ENCODE results near the gene ACTMAP.
A peak's percentile ranks its signal among the peaks of the same experiment; 100 is the strongest.
"Not testable (repeated sequence)": the region's sequence is repeated elsewhere in the genome, so short reads cannot be mapped to it uniquely, and the experiment has no call there.

ACTMAP gene, protein sequence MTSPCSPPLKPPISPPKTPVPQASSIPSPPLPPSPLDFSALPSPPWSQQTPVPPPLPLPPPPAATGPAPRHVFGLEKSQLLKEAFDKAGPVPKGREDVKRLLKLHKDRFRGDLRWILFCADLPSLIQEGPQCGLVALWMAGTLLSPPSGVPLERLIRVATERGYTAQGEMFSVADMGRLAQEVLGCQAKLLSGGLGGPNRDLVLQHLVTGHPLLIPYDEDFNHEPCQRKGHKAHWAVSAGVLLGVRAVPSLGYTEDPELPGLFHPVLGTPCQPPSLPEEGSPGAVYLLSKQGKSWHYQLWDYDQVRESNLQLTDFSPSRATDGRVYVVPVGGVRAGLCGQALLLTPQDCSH

DNA sequence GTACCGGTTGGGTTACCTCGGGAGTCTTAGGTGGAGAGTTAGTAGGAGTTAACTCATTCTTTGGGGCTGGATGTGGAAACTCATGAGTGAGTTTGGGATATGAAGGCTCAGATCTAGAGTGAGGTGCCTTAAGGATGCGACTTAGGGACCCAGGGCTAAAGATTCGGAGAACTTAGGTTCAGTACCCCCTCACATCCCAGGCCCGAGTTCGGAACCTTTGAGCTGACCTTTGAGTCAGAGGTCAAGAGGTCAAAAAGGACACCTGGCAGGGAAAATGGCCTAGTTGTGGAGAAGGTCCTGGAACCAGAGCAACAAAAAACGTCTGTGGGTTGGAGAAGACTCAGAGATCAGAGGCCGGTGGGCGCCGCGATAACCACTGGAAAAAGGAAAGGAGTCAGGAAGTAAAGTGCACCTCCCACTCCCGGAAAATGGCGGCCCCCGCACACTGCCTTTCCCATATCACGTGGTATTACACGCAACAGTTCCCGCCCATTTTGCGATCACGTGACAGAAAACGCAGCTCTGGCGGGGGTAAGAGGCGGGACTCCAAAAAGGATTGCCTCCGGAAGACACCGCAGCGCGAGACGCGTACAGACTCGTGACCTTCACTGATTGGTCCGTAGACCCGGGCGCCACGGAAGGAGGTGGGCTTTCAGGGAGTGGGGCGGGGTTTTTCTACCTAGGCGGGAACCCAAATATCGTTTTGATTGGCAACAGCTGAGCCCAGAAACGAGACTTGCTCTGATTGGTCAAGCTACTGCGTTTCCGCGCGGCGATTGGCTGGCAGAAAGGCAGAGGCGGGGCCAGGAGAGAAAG is at the start of gene ACTMAP:
ACTMAP (minus strand) TSS at position 420 of the 816 bp plus-strand sequence. CDS start 674 bp downstream, outside the sequence.
- DNase-seq, result peak; percentile 100

DNA sequence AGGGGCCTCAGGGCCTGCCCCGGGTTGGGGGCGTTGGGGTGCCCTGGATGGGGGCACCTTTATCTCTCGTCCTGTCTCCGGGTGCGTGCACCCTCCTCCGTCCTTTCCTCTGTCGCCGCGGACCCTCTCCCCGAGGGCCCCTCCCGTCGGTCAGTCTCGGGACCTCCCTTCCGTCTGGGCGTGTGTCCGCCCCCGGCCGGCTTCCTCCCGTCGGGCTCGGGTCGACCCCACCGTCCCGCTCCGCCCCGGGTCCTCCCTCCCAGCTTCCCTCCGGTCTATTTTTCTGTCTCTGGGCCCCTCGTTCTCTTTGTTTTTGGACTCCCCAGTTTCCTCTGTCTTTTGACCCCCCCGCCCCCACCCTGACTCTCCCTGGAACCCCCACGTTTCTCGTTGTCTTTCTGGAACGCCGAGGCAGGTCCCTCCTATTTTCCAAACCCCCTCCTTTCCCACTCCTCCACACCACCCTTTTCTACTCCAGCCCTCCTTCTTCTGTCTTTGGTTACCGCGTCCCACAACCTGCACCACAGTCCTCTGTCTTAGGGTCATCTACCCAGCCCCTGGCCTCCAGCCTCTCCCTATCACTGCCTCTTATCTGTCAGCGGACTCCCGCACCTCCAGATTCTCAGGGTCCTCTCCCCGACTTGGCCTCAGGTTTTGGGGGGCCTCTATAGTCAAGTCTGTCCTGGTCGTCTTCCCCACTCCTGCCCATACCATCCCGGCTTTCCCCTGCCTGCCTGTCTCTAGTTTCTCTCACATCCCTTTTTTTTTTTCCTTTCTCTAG is 49.5 kb upstream of the ACTMAP start:
- no peak for DNase-seq

DNA sequence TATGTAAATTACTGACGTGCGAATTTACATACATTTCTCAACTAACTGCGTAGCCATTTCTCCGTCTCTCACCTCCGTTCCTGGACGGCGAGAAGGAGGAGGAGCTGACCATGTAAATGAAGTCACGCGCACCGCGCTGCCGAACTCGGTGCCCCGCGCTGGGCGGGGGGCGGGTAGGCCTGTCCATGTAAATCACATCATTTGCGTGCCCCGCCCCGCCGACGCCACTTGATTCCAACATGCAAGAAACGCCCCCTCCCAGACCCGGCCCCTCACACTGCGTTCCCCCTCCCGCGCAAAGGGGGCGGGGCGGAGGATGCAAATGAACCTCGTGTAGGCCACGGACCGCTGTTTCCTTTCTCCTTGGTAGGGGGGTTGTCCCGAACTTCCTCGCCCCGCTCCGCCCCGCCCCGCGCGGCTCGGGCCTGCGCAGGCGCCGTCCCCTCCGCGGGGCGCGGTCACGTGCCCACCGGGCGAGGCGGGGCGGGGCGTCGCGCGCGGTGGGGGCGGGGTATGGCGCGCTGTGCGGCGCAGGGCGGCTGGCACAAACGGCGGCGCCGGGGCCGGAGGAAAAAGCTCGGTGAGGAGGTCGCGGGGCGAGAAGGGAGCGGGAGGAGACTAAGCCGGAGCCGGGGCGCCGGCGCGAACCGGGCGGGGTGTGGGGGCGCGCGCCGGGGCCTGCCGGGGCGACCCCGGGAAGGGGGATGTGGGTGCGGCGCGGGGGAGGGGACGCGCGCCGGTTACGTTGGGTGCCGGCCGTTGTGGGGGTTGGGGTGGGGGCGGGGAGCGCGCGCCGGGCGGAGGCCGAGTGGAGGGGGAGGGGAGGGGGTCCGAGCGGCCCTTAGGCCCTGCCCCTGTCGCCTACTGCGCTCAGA is 48.6 kb upstream of the ACTMAP start, which contains the start of gene EGLN2:
EGLN2 (plus strand) TSS at position 509 of the 875 bp plus-strand sequence. CDS start 1,382 bp downstream, outside the sequence.
- peak; percentile 99 for DNase-seq

DNA sequence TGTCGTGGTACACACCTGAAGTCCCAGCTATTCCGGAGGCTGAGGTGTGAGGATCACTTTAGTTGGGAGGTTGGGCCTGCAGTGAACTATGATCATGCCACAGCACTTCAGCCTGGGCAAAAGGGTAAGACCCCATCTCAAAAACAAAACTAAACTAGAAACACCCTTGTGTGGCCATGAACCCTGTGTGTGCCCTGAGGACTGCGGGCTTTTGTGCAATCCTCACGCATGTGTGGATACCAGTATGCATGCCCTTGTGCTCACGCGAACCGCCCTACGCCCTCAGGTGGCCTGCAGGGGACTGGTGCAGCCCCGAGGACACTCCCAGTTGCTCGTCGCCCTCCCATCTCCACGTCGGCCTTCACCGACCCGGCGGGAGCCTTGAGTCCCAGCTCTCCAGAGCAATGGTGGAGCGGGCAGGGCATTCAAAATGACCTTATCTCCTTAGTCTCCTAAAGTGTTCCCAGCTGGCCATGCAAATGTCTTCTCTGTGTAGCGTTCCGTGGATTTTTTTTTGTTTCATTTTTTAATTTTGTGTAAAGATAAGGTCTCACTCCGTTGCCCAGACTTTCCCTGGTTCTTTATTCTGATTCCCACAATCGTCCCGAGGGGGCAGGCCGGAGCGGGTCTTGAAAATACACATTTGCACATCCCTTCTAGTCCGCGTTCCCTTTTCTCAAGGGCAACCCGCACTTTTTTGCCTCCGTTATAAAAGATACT is 47.8 kb upstream of the ACTMAP start:
- DNase-seq, result peak; percentile 43

DNA sequence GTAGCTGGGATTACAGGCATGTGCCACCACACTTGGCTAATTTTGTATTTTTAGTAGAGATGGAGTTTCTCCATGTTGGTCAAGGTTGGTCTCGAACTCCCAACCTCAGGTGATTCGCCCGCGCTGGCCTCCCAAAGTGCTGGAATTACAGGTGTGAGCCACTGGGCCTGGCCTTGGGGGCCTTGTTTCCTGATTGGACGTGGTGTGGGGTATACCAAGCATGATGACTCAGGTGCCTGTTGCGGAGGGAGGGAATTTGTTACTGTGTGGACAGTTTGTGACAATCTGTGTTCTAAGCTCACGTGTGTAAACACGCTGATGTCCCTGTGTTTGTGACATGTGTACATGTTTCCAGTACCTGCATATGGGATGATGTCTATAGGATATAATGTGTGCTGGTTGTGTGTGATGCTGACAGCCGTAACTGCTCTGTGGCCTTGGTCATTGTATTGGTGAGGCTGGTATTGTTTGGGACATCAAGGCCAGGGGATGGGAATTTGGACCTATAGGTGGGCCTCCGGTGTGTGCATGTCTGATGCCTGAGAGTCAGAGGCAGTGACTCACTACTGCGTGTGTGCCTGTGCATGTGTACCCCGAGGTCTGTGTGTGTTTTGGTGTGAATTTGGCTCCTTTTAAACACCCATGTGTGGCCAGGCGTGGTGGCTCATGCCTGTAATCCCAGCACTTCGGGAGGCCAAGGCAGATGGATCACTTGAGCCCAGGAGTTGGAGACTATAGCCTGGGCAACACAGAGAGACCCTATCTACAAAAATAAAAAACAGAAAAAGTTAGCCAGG is 47.1 kb upstream of the ACTMAP start:
- no peak for DNase-seq

DNA sequence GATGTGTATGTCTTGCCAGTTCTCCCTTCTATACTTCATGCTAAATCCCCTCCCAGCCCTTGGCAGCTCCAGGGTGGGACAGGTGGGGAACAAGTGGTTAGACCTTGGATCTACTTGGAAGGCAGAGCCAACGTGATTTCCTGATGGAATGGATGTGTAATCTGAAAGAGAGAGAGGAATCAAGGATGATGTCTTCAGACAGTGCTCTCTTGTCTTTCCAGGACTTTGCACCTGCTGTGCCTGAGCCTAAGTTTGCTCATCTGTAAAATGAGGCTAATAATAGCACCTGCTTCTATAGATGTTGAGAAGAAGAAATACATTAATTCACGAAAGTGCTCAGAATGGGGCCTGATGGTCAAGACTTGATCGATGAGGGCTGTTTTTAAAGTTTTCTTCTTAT is 41.7 kb upstream of the ACTMAP start:
- DNase-seq, result no peak

DNA sequence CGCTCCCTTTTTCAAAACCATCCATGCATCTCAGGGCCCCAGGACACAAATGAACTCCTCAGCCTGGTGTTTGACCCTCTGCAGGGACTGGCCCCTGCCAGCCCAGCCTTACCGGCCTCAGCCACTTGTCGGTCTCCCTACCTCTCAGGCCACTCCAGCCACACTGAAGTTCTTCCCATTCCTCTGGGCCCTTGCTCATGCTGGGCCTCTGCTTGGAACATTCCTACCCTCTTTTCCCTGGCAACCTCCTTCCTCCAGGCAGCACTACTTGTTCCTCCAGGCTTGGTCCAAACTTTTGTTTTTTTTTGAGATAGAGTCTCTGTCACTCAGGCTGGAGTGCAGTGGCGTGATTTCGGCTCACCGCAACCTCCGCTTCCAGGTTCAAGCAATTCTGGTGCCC is 41.1 kb upstream of the ACTMAP start:
- DNase-seq, result no peak

DNA sequence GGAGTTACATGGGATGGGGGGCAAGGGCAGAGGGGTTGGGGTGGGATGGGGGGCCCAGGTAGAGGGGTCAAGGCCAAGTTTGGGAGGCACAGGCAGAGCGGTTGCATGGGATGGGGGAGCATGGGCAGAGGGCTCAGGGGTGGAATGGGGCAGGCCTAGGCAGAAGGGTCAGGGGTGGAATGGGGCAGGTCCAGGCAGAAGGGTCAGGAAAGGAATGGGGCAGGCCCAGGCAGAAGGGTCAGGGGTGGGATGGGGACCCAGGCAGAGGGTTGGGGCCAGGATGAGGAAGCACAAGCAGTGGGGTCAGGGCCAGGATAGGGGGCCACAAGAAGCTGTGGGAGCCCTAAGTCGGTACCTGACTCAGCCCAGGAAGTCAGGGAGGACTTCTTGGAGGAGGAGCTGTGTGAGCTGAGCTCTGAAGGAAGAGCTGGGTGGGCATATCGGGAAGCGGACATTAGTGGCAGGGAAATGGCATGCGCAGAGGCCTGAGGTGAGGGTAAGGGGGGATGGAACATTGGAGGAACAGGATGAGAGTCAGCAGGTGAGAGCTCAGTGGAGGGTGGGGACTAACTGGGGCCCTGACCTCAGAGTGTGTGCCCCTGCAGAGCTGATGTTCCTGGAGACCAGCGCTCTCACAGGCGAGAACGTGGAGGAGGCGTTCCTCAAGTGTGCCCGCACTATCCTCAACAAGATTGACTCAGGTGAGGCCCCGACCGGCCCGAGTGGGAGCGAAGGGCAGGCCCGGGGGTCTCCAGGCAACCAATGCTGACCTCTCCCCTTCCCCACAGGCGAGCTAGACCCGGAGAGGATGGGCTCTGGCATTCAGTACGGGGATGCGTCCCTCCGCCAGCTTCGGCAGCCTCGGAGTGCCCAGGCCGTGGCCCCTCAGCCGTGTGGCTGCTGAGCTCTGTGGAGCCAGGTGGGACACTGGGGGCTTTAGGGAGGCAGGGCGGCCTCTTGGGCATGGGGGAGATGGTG is 36.1 kb upstream of the ACTMAP start:
- DNase-seq, result no peak

DNA sequence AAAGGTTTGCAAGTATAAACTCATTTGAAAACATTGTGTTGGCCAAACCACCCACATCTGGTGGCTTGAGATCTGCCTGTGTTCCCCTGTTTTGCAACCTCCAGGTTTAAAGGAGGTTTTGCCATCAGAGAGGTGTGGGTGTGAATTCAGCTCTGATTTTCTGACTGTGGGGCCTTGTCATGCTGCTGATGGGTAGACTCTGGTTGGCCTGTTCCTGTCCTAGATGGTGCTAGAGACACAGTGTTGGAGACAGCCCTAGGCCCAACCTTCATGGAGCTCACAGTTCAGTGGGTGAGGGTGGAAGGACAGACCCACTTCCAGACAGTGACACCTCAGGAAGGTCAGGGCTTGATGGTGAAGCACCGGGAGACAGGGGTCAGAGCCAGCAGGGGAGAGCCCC is 35.2 kb upstream of the ACTMAP start:
- no peak for DNase-seq

DNA sequence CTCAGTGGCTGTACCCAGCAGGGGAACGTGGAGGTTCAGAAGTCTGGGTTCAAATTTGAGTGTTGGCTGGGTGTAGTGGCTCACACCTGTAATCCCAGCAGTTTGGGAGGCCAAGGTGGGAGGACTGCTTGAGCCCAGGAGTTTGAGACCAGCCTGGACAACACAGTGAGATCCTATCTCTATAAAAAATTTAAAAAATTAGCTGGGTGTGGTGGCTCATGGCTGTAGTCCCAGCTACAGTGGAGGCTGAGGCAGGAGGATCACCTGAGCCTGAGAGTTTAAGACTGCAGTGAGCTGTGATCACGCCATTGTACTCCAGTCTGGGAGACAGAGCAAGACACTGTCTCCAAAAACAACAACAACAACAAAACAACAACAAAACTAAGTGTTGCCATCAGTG is 33.9 kb upstream of the ACTMAP start:
- not testable (repeated sequence) for DNase-seq

DNA sequence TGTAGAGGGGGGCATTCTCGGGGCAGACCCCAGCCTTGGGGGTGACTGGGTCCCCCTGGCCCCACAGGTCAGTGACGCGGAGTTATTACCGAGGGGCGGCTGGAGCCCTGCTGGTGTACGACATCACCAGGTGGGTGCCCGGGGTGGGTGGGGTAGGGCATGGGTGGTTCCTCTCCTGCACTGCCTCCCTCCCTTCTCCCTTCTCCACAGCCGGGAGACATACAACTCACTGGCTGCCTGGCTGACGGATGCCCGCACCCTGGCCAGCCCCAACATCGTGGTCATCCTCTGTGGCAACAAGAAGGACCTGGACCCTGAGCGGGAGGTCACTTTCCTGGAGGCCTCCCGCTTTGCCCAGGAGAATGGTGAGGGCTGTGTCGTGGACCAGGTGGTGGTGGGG is 33.4 kb upstream of the ACTMAP start:
- DNase-seq, result no peak

DNA sequence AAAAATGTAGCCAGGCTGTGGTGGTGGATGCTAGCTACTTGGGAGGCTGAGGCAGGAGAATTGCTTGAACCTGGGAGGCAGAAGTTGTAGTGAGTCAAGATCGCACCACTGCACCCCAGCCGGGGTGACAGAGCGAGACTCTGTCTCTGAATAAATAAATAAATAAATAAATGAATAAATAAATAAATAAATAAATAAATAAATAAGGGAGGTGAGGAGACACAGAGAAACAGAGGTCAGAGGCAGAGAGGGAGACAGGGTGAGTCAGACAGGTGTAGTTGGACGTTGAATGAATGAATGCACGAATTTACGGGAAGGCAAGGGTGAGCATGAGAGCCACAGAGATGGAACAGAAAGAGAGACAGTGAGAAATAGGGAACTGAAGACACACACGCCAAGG is 30.9 kb upstream of the ACTMAP start:
- DNase-seq, result no peak

DNA sequence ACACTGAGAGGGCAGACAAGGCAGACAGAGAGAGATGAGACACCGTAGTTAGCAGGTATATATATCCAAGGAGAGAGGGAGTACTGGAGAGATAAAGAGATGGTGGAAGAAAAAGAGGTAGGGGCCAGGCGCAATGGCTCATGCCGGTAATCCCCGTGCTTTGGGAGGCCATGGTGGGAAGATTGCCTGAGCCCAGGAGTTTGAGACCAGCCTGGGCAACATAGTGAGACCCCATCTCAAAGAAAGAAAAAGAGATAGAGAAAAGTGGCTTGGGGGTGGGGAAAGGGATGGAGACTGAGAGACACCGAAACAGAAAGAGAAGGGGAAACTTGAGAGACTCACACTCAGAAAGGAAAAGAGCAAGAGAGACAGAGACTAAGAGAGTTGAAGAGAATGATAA is 30.3 kb upstream of the ACTMAP start:
- no peak for DNase-seq

DNA sequence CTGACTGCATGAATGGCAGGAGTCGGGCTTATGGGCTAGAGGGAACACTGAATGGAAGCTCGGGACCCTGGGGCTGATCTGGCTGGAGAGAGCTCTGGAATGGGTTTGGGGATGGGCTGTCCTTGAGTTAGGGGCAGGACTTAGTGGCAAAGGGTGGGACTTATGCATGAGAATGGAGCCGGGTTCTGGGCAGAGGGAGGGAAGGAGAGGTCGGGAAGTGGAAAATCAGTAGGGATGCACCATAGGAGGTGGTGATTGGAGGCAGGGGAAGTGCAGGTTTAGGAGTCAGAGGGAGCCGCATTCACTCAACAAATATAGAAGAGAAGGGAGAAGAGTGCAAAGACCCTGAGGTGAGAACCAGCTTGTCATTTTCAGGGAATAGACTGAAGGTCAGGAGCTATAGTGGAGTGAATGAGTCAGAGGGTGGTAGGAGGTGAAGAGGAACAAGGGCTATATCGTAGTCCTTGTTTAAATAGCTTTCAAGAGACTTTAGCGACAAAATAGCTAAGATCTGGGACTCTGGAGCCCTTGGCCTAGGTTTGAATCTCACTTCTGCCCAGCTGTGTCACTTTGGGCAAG is 28.5 kb upstream of the ACTMAP start:
- DNase-seq, result no peak

DNA sequence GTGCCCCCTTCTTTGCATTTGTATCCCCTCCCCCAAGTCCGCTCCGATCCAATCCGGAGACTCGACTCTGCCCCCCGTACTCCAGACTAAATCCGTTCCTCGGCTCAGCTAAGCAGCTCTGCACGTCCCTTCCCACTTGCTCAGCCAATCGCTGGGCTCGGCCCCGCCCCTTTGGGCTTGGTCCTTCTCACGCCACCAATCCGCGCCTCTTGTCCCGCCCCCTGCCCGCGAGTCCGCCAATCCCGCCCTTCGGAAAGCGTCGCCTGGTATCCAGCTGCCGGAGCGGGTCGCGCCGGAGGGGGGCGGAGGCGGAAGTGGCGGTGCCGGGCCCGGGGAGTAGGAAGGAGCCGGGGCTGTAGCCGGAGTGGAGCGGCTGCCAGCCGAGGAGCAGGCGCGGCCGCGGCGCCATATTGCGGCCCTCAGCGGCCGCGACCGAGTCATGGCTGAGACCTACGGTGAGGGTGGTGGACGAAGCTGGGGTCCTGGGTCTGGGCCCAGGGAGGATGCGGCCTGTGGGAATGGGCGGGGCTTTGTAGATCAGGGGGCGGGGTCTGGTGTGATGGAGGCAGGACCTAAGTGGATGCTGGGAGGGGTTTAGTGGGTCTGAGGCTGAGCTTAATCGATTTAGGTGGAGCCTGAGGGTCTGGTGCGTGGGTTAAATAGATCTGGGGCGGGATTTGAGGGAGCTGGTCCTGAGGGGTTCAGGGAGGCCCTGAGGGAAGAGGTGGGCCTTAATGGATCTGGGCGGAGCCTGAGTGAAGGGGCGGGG is 27.8 kb upstream of the ACTMAP start, which contains the start of gene RAB4B:
RAB4B (plus strand) TSS at position 311 of the 769 bp plus-strand sequence; CDS start at position 440, 129 bp downstream.
- peak; percentile 99 for DNase-seq

DNA sequence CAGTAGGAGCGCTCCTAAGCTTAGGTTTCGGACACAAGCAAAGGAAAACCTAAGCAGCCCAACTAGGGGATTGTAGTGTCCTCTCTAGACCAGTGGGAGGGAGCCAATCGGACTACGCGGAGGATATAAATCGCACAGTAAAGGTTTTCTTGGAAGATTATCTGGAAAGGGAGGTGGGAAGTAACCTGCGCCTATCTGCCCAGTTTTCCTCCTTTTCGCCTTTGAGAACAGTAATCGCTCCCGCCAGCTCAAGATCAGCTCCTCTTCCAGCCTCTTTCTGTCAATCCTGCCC is 27.3 kb upstream of the ACTMAP start:
- no peak for DNase-seq

DNA sequence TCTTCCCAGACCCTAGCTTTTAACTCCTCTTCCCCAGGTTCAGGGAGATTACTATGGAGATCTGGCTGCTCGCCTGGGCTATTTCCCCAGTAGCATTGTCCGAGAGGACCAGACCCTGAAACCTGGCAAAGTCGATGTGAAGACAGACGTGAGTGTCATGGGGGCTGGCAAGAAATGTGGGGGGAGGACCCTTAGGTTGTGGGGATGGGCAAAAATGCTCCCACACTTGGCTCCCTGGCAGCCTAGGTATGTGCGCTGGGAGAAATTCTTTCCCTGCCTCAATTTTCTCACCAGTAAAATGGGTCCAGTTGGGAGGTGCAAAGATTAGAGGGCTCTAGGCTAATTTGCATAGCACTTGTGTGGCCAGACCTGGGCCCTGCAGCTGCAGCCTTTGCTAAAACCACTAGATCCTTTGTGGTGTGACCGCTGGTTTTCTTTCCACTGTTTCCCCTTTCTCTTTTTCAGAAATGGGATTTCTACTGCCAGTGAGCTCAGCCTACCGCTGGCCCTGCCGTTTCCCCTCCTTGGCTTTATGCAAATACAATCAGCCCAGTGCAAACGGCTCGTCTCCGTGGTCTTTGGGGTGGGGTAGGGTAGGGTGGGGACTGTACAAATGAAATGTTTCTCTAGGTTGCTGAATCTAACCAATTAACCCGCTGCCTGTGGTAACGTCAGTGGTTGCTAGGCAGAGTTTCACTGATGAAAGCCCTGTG is 26.8 kb upstream of the ACTMAP start:
- DNase-seq, result peak; percentile 84

DNA sequence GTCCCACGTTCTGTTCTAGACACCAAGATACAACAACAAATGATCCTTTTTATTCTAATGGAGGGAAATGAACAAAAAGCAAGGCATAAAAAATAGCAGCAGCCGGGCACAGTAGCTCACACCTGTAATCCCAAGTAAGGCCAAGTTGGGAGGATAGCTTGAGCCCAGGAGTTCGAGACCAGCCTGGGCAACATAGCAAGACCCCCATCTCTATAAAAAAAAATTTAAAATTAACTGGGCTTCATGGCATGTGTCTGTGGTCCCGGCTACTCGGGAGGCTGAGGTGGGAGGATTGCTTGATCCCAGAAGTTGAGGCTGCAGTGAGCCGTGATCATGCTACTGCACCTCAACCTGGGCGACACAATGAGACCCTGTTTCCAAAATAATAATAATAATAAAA is 26.1 kb upstream of the ACTMAP start:
- no peak for DNase-seq

Measured in NCI-H2029 (cell line).